HCT116 (cell line): Measurements from ENCODE around the gene NGEF. TPM values are rescaled to one million over a fixed set of nuclear protein-coding genes. Genes with fewer than 3 reads are reported as not detected.
A peak's percentile ranks its signal among the peaks of the same experiment; 100 is the strongest.

Experiments used
- ATAC-seq: fragments of 200-7000 bp; cut with Tn5 transposase; 2 replicates; pipeline ENCODE4 v1.9.1; 2020; ENCODE audit warnings: mild to moderate bottlenecking, moderate library complexity
- BruUV-seq: library from RNA; stranded (reverse); fragments of 400-500 nt; replicated peaks from 2 replicates; lab custom pipeline; 2021; lab: Mats Ljungman, UMichigan
- CTCF ChIA-PET: fragments of 300-600 bp; sonication (Branson Sonifier 250); formaldehyde crosslinking; loops from one replicate; lab custom pipeline; 2021; ENCODE audit warnings: antibody characterized with exemption; lab: Charles Lee
- POLR2A ChIA-PET: fragments of 300-600, 350-600 bp; sonication (Branson Sonifier 250); formaldehyde crosslinking; loops from one replicate; lab custom pipeline; 2021; ENCODE audit warnings: antibody characterized with exemption; lab: Charles Lee
- RAD21 ChIA-PET, 2 experiments: fragments of 300-600 bp; sonication (Branson Sonifier 250); formaldehyde crosslinking; loops; one replicate each; lab custom pipeline; 2023; ENCODE audit warnings: low total read pairs in 2 of 2; ENCODE audit not compliant: uncharacterized antibody in 2 of 2, unreplicated experiment in 2 of 2, low non-redundant PET in 1 of 2; lab: Charles Lee
- DNase-seq: peaks from one replicate; pipeline ENCODE4 v3.0.0-alpha.2; 2010; ENCODE audit warnings: low read depth, low spot score
- H2AFZ ChIP-seq: fragments of 200-600 bp; shearing (Covaris generic), sonication (generic); 2 replicates; pipeline ENCODE4 v1.6.1; 2017; ENCODE audit warnings: low read depth, mixed run types, mixed read lengths, antibody characterized with exemption, low read length; ENCODE audit not compliant: poor library complexity, severe bottlenecking
- H3K27ac ChIP-seq: 2 replicates; pipeline ENCODE4 v1.5.1; 2012; ENCODE audit warnings: low read depth, low read length
- H3K27me3 ChIP-seq: fragments of 200-600 bp; sonication (generic); 2 replicates; pipeline ENCODE4 v1.6.1; 2016; ENCODE audit warnings: mixed run types, low read length, mixed read lengths; ENCODE audit not compliant: insufficient read depth
- H3K36me3 ChIP-seq, 2 experiments: fragments of 200-500 bp in 1 of 2; fragments of 200-600 bp in 1 of 2; sonication (Bioruptor generic) in 1 of 2; sonication (generic) in 1 of 2; 2 replicates each; pipeline versions ENCODE4 v1.5.1 to v1.6.1; 2014 to 2016; ENCODE audit warnings: low read length in 2 of 2, inconsistent platforms in 1 of 2, mixed read lengths in 1 of 2, mixed run types in 1 of 2; ENCODE audit not compliant: insufficient read depth in 2 of 2, control insufficient read depth in 1 of 2
- H3K4me1 ChIP-seq, 2 experiments: fragments of 200-600 bp in 1 of 2; sonication (generic) in 1 of 2; 2 replicates each; pipeline versions ENCODE4 v1.5.1 to v1.6.1; 2012 to 2017; ENCODE audit warnings: low read length in 2 of 2, inconsistent platforms in 1 of 2, mild to moderate bottlenecking in 1 of 2, mixed read lengths in 1 of 2, mixed run types in 1 of 2, moderate library complexity in 1 of 2; ENCODE audit not compliant: insufficient read depth in 2 of 2, control insufficient read depth in 1 of 2
- H3K4me2 ChIP-seq: fragments of 200-600 bp; sonication (generic); 2 replicates; pipeline ENCODE4 v1.6.1; 2017; ENCODE audit warnings: mixed run types, low read length, mixed read lengths
- H3K4me3 ChIP-seq, 2 experiments: fragments of 200-600 bp in 1 of 2; sonication (generic) in 1 of 2; replicated peaks in 1 of 2; 2 replicates each; pipeline ENCODE4 v1.5.1; 2011 to 2016; ENCODE audit warnings: low read length in 2 of 2, control low read depth in 1 of 2, low read depth in 1 of 2, mild to moderate bottlenecking in 1 of 2, mixed read lengths in 1 of 2, mixed run types in 1 of 2
- H3K79me2 ChIP-seq: fragments of 200-600 bp; sonication (generic); 2 replicates; pipeline ENCODE4 v1.6.1; 2017; ENCODE audit warnings: mild to moderate bottlenecking, mixed run types, low read length, moderate library complexity, mixed read lengths; ENCODE audit not compliant: insufficient read depth
- H3K9ac ChIP-seq: fragments of 200-600 bp; sonication (generic); 2 replicates; pipeline ENCODE4 v1.6.1; 2016; ENCODE audit warnings: low read length, mixed read lengths
- H3K9me2 ChIP-seq: fragments of 200-600 bp; sonication (generic), shearing (Covaris generic); 2 replicates; pipeline ENCODE4 v1.6.1; 2017; ENCODE audit warnings: mixed run types, mild to moderate bottlenecking, moderate library complexity; ENCODE audit not compliant: insufficient read depth
- H3K9me3 ChIP-seq, 2 experiments: fragments of 200-500 bp in 1 of 2; fragments of 200-600 bp in 1 of 2; sonication (Bioruptor generic) in 1 of 2; sonication (generic) in 1 of 2; 2 replicates each; pipeline ENCODE4 v1.6.1; 2014 to 2017; ENCODE audit warnings: low read length in 2 of 2, mixed read lengths in 2 of 2, inconsistent platforms in 1 of 2, low read depth in 1 of 2, mild to moderate bottlenecking in 1 of 2, mixed run types in 1 of 2, moderate library complexity in 1 of 2; ENCODE audit not compliant: control insufficient read depth in 1 of 2, insufficient read depth in 1 of 2
- H4K20me1 ChIP-seq: fragments of 200-600 bp; sonication (generic), shearing (Covaris generic); 2 replicates; pipeline ENCODE4 v1.6.1; 2017; ENCODE audit warnings: mixed run types, mild to moderate bottlenecking, moderate library complexity; ENCODE audit not compliant: insufficient read depth
- CTCF ChIP-seq, 3 experiments: fragments of 200-600 bp in 1 of 3; sonication (generic) in 1 of 3; IDR thresholded peaks in 2 of 3; conservative IDR thresholded peaks in 1 of 3; 2 replicates each; pipeline ENCODE4 v1.5.1; 2012 to 2017; ENCODE audit warnings: low read depth in 2 of 3, low read length in 2 of 3, antibody characterized with exemption in 1 of 3, borderline replicate concordance in 1 of 3, control low read depth in 1 of 3, mild to moderate bottlenecking in 1 of 3, mixed read lengths in 1 of 3, mixed run types in 1 of 3, moderate library complexity in 1 of 3; ENCODE audit not compliant: insufficient read depth in 1 of 3
- SP1 ChIP-seq: IDR thresholded peaks from 2 replicates; pipeline ENCODE4 v1.6.1; 2012; ENCODE audit warnings: low read depth
- TCF7L2 ChIP-seq: IDR thresholded peaks from 2 replicates; pipeline ENCODE4 v1.7.0; 2011; ENCODE audit warnings: borderline replicate concordance, inconsistent platforms; ENCODE audit not compliant: insufficient read depth, insufficient read length; ENCODE audit errors: extremely low read depth
- ZNF274 ChIP-seq: fragments of 200-500 bp; sonication (Bioruptor generic); IDR thresholded peaks from 2 replicates; pipeline ENCODE4 v1.6.1; 2014; ENCODE audit warnings: mild to moderate bottlenecking, low read depth, low read length, inconsistent platforms
- intact Hi-C: fragments of 100-400 bp; cut with micrococcal nuclease; formaldehyde crosslinking; loops from 2 replicates; pipeline ENCODE4 v1.10.0; 2022
- total RNA-seq: library from RNA; stranded (reverse); gene quantifications from one replicate; pipeline ENCODE4 v1.2.1, GENCODE V29; 2021; ENCODE audit not compliant: unreplicated experiment

Gene NGEF
- total RNA-seq, 1 experiment from 2014 or later = 12.6 TPM

- no peak overlapping the region for H3K4me3 ChIP-seq
- H2AFZ ChIP-seq = no peak overlapping the region
- H3K9ac ChIP-seq = no peak overlapping the region
- no peaks in the 10 kb centered on the region; the same call in 1 of the 2 replicates for H3K27me3 ChIP-seq
- H3K9me3 ChIP-seq = 0 out of 4 replicates have a peak, but pooled peaks cover 0 to 4% of the 10 kb centered on the region in 2 experiments
- intact Hi-C loops = loop anchor here (5.0 kb wide), 1 partner anchor 131 kb away; no protein-coding TSS in a partner anchor
- no peak overlapping the region for H3K27ac ChIP-seq
- POLR2A ChIA-PET = no interaction called here
- H3K4me2 ChIP-seq = no peak overlapping the region
- no peaks in the 10 kb centered on the region for H4K20me1 ChIP-seq
- no peak for DNase-seq
- no peaks in the 10 kb centered on the region for H3K36me3 ChIP-seq
- ATAC-seq = no peak
- H3K9me2 ChIP-seq = no peaks in the 10 kb centered on the region
- H3K79me2 ChIP-seq = no peaks in the 10 kb centered on the region
- BruUV-seq = no TSS peak
- RAD21 ChIA-PET = no interaction called here
- TF ChIP-seq TCF7L2 (no peak), CTCF (IDR thresholded peaks at IDR 0.05 in 2 of 3, conservative IDR thresholded peaks at IDR 0.05 in 1 of 3; ENCODE audit: borderline replicate concordance in 1 of 3, insufficient read depth in 1 of 3, low read depth in 2 of 3, low read length in 2 of 3) (peak in 1 of 3 experiments; percentile 31; a peak in 2 of 6 replicates)
- CTCF ChIA-PET = no interaction called here
- H3K4me1 ChIP-seq = peaks cover 53 to 62% of the 10 kb centered on the region in 2 experiments
These were observed 30.0 kb downstream of the NGEF start for GRCh38 chr2:232982926-232983668.

GRCh38 chr2:232981767-232982360, 31.2 kb downstream of the NGEF start:
- Histone ChIP-seq H3K9me3 (0 out of 4 replicates have a peak, but pooled peaks cover 0 to 4% of the 10 kb centered on the region in 2 experiments), H3K9ac (peak overlapping the region; percentile 5; the same call in 1 of the 2 replicates), H3K4me3 (no peak overlapping the region; a peak in 1 of 4 replicates), H3K9me2 (no peaks in the 10 kb centered on the region), H3K79me2 (no peaks in the 10 kb centered on the region), H3K27me3 (no peaks in the 10 kb centered on the region; the same call in 1 of the 2 replicates), H3K27ac (peak overlapping the region; percentile 17; the same call in 1 of the 2 replicates), H2AFZ (no peak overlapping the region), H3K4me2 (peak overlapping the region; percentile 70), H3K4me1 (peaks cover 41 to 50% of the 10 kb centered on the region in 2 experiments), H4K20me1 (no peaks in the 10 kb centered on the region), H3K36me3 (no peaks in the 10 kb centered on the region)
- ChIA-PET RAD21 (interaction anchor here (0.6 to 1.1 kb wide), 3 partner anchors 47 to 126 kb away, joined by 3 to 4 read pairs (median 3); no protein-coding TSS in a partner anchor), POLR2A (no interaction called here), CTCF (no interaction called here)
- no TSS peak for BruUV-seq
- DNase-seq (no peak), ATAC-seq (no peak)
- peak in 2 of 3 experiments; percentile 13 to 36; a peak in 2 of 6 replicates for TF ChIP-seq CTCF (IDR thresholded peaks at IDR 0.05 in 2 of 3, conservative IDR thresholded peaks at IDR 0.05 in 1 of 3; ENCODE audit: borderline replicate concordance in 1 of 3, insufficient read depth in 1 of 3, low read depth in 2 of 3, low read length in 2 of 3)
- no peak for TF ChIP-seq ZNF274
- TF ChIP-seq SP1 = no peak
- intact Hi-C loops = loop anchor here (1.0 to 5.0 kb wide), 3 partner anchors 47 to 269 kb away; partner anchors contain the start of gene ATG16L1
